GM19455 (cell line): ENCODE measurements around the gene PPP1R12C.
"Not testable (repeated sequence)": the region's sequence is repeated elsewhere in the genome, so short reads cannot be mapped to it uniquely, and the experiment has no call there.

Experiments used
- ATAC-seq: cut with Tn5 transposase; IDR thresholded peaks from one replicate; pipeline ENCODE4 v1.9.1; 2021; ENCODE audit not compliant: unreplicated experiment

Gene PPP1R12C

DNA sequence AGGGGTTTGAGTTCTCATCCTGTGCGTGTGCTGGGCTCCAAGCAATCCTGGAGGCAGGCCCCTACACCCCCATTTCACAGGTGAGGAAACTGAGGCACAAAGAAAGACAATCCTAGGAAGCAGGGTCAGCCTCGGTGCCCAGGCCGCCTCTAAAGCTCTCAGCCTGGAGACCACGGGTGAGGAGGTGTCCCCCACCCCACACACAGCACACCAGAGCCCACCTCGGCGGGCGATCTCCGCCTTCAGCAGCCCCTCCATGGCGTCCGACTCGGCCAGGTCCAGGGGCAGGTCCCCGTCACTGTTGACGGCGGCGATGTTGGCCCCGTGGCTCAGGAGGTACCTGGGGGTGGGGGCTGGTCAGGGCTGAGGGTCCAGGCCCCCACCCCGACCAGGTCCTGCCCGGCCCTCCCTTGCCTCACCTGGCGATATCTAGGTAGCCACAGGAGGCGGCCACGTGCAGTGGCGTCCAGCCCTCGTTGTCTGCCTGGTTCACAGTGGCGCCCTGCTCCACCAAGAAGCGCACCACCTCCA lies 5.1 kb downstream of the PPP1R12C start:
- no peak for ATAC-seq

DNA sequence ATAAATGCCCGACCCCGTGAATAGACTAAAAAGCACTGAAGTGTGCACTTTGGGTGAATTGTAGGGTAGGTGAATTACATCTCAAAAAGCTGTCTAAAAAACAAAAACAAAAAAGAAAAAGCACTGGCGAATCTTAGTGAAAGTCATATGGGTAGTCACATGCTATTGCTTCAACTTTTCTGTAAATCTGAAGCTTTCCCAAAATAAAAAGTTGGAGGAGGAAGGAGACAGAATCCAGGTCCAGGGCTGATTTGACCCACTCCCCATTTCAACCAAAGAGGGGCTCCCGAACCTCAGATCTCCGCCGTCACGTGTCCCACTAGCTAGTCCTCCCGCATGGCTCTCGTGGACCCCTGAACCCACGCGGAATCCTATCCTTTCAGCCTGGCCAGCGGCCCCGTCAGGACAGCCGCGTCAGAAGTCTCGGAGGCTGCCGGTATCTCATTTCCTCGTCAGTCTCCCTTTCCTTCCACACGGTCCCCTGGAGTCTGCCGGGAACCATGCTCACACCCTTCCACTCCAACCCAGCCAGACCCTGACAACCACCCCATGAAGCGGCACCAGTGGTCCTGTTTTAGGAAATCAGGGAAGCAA lies 6.1 kb downstream of the PPP1R12C start:
- ATAC-seq: no peak

DNA sequence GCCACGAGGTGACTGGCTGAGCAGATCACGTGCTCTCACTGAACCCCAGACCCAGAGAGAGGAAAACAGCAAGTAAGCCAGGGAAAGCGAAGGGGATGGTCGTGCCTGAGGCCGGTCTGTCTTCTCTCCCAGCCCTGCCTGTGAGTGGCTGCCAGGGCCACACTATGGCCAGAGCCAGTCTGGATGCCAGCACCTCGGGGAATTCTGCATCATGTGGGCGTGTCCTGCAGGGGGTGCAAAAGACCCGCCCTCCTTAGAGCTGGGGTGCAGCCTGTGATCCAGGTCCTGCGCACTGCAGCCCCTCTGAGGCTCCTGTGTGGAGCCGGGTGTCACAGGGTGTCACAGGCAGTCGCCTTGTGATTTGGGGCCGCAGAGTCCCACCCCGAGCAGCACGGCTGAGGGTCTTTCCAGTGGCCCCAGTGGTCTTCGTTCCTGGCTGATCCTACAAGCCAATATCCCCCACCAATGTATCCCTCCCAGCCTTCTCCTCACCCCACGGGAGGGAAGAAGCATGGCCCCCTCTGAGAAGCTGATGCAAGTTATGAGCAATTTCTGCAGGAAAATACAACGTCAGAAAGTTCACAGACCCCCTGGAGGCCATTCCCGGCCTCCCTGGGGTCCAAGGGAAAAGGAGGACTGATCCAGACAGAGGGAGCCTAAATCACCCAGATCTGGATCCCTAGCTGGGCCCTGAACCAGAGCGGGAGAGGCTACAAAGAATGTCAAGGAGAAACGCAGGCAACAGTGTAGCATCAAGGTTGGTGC lies 7.7 kb downstream of the PPP1R12C start:
- no peak for ATAC-seq

DNA sequence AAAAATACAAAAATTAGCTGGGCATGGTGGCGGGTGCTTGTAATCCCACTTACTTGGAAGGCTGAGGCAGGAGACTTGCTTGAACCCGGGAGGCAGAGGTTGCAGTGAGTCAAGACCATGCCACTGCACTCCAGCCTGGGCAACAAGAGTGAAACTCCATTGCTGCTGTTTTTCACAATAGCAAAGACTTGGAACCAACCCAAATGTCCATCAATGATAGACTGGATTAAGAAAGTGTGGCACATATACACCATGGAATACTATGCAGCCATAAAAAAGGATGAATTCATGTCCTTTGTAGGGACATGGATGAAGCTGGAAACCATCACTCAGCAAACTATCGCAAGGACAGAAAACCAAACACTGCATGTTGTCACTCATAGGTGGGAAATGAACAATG lies 10.2 kb downstream of the PPP1R12C start:
- not testable (repeated sequence) for ATAC-seq

DNA sequence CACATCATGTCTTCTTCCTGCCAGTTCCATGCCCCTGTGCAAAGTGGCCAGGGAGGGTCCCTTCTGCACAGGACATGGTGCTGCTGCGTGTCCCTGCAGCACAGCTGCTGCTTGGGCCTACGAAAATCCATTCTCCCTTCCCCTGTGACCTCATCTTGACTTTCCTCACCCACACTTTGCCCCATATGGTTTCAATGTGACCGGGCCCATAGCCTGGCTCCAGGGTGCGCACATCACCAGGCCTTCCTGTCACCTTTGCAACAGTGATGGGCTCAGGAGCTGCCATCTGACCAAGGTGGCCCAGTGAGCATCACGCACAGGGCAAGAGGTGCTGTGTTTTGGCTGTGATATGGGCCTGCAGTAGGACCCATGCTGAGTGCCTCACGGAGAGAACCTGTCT lies 10.8 kb downstream of the PPP1R12C start:
- ATAC-seq: no peak

DNA sequence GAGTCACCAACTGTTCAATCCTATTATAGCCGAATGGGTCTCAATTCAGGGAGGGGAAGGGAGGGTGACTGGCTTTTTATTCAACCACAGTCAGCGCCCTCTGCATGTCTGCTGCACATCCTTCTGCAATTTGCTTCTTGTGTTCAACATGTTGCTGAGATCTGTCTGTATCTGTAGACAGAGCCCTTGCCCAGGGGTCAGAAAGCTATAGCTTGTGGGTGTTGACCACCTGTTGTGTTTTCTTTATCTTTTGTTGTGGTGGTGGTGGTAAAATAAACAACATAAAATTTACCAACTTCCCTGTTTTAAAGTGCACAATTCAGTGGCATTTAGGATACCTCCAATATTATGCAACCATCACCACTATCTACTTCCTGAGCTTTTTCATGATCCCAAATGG lies 12.2 kb downstream of the PPP1R12C start:
- no peak for ATAC-seq

DNA sequence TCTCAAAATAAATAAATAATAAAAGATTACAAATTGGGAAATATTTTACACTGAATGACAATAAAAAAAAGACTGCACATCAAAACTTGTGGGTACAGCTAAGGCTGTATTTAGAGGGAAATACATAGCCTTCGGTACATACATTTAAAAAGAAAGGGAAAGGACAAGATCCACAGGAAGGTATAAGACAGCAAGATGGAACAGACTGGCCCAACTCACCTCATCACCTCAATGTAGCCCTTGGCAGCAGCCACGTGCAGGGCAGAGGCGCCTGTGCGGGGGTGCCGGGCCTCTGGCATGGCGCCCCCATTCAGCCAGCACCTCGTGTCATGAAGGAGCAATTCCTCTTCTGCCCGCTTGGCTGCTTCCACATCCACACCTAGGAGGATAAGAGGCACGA lies 14.2 kb downstream of the PPP1R12C start:
- ATAC-seq: no peak

DNA sequence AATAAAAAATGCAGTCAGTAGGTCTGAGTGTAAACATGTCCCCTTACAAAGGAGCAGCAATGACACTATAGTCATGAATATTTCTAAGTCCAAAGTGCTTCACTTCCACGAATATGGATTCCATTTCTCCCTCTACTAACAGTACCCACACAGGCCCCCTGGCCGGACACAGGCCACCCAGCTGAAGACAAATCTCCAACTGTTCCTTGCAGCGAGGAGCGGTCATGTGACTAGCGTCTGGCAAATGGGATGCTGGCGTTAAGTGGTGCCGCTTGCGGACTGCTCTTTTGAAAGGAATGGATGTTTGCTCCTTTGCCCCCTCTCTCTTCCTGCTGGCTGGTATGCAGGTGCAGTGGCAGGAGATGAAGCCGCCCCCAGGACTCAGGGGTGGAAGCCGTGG lies 16.2 kb downstream of the PPP1R12C start:
- no peak for ATAC-seq

DNA sequence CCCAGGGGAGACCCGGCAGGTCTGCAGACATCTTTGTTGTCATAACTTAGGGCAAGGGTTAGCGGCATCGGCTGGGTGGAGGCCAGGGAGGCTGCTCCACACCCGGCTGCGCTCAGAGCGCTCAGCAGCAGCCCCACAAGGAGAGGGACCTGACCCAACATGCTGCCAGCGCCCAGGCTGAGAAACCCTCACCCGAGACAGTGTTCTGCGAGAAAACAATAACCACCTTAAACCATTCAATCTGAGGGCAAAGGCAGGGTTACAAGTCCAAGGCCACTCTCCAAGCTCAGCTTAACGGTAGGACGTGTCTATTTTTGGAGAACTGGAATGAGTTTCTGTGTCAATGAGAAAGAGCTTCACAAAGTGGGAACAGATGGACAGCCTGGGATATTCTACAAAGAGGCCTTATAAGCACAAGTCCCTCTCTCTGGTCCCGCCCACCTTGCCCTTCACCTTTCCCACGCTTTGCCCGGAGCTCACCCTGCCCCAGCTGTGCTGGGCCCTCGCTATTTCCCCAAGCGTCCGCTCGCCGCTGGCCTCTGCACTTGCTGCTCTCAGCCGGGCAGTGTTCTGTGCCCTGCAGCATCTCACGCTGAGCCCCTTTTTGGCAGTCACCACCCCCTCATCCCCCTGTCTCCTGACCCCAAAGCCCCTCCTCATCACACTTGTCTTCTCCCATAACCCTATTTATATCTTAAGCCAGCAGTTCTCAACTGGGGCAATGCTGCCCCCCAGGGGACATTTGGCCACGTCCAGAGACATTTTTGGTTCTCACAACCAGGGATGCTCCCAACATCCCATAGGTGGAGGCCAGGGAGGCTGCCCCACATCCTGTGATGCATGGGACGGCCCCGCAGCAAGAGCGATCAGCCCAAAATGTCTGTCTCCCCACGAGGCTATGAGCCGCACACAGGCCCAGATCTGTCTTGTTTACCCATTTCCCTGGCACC lies 17.6 kb downstream of the PPP1R12C start:
- ATAC-seq: no peak

DNA sequence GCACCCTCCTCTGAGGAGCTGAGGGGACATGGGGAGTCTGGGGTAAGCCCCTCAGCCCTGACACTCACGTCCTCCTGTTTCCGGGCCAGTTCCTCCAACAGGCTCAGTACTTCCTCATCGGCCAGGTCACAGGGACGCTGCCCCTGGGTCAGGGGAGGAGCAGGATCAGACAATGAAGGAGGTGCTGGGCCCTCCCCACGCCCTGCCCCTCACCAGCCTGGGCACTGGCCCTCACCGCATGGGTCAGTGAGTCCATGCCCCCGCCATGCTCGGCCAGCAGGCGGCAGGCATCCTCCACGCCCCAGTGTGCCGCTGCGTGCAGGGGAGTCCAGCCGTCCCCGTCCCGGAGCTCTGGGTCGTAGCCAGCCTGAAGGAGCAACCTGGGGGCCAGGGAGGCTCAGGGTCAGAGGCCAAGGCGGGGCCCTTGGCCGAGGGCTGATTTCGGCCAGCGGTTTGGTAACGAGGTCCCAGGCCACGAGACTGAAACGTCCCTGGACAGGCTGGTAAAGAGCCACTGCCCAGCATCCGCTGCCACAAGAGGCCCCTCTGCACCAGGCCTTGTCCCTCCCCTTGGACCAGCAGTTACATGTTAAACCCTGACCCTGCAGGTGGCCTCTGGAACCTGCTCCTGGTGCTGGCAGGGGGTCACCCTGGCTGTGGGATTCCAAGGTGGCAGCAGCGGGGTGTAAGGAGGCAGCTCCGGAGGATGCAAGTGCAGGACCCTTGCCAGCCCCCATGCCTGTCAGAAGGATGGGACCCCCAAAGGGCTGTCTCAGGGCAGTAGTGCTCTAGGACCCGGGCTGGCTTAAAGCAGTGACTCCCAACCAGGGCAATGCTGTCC lies 18.5 kb downstream of the PPP1R12C start:
- ATAC-seq: no peak

DNA sequence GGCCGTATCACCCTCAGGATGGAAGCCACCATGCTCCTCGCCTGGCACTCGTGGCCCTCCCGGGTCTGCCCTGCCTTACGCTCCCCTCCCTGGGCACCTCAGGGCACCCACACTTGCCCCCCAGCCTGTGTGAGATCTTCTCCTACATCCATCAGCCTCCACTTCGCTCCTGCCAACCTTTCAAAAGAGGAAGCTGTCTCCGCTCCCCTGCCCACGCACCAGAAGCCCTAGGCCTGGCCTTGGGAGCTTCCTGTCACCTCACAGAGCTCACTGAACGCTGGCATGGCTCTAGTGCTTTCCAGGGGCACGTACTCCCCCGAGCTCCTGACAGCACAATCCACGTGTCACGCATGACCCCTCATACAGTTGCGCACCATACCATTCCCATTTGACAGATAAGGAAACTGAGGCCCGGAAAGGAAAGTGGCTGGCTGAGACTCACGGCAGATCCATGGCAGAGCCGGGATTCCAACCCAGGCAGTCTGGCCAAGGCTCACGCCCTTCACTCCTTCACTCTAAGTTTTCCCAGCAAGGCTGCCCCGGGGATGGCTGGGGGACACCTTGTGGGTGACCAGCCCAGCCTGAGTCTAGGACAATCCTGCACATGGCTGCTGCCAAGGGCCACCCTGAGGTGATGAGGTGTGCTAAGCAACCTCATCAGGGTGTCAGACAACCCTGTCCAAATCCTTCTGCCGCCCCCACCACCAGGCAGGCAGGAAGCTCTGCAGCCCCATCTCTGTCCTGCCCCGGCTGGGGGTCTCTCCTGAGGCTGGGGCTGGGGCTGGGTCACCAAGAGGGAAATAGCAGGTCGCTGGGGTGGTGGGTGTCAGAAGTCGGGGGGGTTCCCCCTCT lies 19.3 kb downstream of the PPP1R12C start:
- no peak for ATAC-seq

DNA sequence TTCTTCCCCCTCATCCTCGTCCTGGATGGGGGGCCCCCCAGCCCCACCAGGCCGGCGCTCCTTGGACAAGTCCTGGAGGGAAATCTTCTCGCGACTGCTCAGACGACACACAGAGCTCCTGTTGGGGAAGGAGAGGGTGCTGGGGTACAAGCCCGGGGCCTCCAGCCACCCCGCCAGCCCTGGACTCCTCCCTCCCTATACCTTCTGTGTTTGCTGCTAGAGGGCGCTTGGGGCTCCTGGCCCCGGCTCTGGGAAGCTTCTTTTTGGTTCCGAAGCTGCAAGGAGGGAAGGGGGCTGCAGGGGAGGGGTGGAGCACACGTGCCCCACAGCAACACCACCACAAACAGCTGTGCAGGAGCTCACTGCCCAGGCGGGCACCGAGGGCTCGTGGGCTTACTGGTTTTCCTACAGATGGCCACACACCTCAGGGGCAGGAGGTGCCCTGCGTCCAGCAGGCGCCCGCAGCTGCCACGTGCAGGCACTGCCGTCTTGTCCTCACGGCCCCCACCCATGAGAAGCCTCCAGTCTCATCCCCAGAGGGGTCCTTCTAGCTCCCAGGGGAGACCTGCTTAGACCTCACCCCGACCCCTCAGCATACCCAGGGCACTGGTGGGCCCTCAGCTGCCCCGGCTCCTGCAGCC lies 21.3 kb downstream of the PPP1R12C start:
- no peak for ATAC-seq

DNA sequence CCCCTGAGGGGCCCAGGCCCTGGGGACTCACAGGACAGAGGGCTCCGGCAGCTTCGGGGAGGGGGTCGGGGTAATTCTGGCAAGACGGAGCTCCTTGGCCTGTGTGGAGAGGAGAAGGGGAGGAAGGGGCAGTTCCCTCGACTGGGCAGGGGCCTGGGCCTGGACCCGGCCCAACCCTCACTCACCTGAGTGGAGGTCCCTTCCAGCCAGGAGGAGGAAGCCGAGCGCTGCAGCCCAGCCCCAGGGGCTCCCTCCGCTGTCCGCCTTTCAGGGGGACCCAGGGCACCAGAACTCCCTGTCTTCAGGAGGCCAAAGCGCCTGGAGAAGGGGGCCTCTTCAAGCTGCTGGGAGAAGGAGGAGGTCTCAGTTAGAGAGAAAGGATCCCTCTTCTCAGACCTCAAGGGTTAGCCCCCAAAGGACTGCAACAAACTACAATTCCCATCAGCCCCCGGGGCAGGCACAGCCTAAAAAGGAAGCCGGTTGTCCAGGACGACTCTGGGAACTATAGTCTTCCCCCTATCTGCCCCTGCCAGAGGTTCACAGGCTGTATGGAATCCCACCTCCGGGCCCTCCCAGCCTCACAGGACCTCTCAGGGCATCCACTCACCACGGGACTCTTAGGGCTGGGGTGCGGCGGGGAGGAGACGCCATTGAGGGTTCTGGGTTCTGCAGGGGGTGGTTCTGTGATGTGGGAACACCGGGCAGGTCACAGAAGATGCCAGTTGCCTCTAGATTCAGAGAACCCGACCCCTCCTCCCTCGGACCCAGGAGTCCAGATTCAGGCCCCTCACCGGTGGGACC lies 22.0 kb downstream of the PPP1R12C start:
- no peak for ATAC-seq

DNA sequence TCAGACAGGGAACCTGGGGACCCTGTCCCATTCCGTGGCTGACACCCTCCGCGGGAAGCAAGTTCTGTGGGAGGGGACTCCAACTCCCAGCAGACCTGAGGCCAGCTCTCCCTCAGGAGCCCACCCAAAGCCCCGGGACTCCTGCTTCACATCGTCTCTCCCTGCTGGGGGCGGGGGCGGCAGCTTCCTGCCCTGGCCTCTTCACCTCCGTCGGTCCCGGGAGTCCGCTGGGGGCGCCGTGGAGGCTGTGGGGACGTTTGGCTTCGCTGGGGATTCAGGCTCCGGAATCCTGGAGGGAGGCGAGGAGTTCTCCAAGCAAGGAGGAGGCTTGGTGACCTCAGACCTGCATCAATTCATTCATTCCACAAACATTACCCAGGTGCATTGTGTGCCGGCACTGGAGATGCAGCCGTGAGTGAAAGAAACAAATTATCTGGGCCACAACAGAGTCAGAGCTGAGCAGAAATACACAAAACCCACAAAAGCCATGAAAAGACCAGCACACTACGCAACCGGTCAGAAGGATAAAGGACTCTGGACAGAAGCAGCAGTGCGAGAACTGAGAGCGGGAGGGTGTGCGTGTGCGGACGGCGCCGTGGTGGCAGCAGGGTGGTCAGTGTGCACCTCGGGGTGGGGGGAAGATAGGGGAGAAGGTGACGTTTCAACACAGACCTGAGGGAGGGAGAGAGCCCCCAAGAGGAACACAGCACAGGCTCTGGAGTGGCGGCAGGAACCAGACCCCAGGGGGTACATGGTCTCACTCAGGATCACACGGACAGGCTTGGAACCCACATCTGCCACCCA lies 22.8 kb downstream of the PPP1R12C start:
- no peak for ATAC-seq

DNA sequence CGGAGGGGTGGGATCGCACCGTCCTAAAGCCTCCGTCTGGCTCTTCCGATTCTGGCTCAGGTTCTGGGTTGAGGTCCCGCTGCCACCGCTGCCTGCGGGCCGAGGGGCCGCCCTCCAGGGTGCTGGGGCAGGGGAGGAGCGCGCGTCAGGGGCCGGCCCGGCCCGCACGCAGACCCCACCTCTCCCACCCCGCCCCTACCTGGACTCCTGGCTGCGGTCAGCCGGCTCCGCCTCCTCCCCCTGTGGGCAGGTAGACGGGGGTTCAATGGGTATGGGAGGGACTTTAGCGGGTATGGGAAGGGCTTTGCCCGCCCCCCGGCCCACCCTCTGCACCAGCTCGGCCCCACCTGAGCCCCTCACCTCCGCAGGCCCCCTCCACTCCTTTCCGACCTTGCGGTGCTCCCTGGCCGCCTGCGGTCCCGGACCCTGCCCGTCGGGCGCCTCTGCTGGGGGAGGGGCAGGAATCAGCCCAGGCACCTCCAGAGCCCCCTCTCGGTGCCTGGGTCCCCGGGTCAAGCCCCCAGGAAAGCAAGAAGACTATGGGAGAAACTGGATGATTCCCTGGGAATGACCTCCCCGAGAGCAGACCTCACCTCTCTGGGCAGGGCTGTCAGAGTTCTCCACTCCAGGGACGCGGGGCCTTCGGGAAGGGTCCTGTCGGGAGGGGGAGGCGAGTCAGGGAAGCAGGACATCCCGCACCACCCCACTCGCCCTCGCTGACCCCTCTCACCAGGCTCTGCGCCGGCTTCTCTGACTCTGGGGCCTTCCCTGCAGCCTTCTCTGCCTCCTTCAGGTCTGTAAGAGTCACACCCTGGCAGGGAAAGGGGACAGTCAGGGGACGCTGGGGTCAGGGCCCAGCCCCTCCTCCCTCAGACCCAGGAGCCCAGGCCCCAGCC lies 24.8 kb downstream of the PPP1R12C start:
- no peak for ATAC-seq

DNA sequence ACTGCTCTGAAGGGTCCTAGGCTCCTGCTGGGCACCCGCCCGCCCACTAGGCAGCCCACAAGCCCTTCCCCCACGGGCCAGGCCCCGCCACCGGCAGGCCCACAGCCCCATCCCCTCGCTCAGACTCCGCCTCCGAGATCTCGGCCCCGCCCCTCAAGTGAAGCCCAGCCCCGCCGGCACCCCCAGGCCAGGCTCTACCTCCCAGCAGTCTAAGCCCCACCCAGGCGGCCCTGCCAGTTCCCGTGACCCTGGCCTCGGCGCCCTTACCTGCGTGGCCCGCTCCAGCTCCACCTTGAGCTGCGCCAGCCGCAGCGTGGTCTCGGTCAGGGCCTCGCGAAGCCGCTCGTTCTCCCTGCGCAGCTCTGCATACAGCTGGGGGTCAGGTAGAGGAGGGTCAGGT lies 25.5 kb downstream of the PPP1R12C start:
- no peak for ATAC-seq
